Measurements from ENCODE around the gene HABP4. TPM values are rescaled to one million over a fixed set of nuclear protein-coding genes. Genes with fewer than 3 reads are reported as not detected.
A peak's percentile ranks its signal among the peaks of the same experiment; 100 is the strongest.

Gene HABP4
- total RNA-seq, 1 experiment from 2014 or later = 21.0 TPM

DNA sequence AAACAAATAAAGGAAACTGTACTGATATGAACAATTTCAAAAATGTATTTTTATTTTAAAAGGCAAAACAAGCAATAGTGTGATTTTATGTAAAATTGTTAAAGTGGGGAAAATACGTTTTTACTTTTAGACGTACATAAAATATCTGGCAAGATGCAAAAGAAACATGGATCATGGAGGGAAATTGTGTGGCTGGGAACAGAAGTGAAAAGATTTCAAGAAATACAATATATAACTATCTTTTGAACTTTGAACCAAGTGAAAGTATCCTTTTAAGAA lies 30.3 kb upstream of the HABP4 start:
- DNase-seq (ENCODE audit: low read depth, low spot score) = no peak
- H3K4me2 ChIP-seq (ENCODE audit: low read length) = peak overlapping the region; percentile 94
- no peaks in the 10 kb centered on the region for H3K27me3 ChIP-seq (ENCODE audit: insufficient read depth, low read length)
- no peaks in the 10 kb centered on the region for H3K36me3 ChIP-seq (ENCODE audit: control insufficient read depth in 1 of 2, insufficient read depth in 2 of 2, low read length in 2 of 2)
- CTCF ChIA-PET = no interaction called here
- peak overlapping the region; percentile 99; the same call in 1 of the 2 replicates for H3K27ac ChIP-seq (ENCODE audit: low read depth, low read length)
- ATAC-seq = no peak
- POLR2A ChIA-PET = no interaction called here
- H2AFZ ChIP-seq (ENCODE audit: low read depth, low read length, poor library complexity, severe bottlenecking) = no peak overlapping the region
- H3K9me2 ChIP-seq (ENCODE audit: insufficient read depth) = no peaks in the 10 kb centered on the region
- H3K79me2 ChIP-seq (ENCODE audit: insufficient read depth, low read length) = peaks cover 26% of the 10 kb centered on the region
- TF ChIP-seq EGR1 (IDR thresholded peaks at IDR 0.05; ENCODE audit: low read depth) (no peak), POLR2A (IDR thresholded peaks at IDR 0.05; ENCODE audit: borderline replicate concordance, extremely low read depth, insufficient read depth, insufficient read length) (no peak), SRF (IDR thresholded peaks at IDR 0.05; ENCODE audit: low read depth) (no peak), ELF1 (IDR thresholded peaks at IDR 0.05; ENCODE audit: borderline replicate concordance, low read depth) (no peak)
- TF ChIP-seq, protein P1, sequence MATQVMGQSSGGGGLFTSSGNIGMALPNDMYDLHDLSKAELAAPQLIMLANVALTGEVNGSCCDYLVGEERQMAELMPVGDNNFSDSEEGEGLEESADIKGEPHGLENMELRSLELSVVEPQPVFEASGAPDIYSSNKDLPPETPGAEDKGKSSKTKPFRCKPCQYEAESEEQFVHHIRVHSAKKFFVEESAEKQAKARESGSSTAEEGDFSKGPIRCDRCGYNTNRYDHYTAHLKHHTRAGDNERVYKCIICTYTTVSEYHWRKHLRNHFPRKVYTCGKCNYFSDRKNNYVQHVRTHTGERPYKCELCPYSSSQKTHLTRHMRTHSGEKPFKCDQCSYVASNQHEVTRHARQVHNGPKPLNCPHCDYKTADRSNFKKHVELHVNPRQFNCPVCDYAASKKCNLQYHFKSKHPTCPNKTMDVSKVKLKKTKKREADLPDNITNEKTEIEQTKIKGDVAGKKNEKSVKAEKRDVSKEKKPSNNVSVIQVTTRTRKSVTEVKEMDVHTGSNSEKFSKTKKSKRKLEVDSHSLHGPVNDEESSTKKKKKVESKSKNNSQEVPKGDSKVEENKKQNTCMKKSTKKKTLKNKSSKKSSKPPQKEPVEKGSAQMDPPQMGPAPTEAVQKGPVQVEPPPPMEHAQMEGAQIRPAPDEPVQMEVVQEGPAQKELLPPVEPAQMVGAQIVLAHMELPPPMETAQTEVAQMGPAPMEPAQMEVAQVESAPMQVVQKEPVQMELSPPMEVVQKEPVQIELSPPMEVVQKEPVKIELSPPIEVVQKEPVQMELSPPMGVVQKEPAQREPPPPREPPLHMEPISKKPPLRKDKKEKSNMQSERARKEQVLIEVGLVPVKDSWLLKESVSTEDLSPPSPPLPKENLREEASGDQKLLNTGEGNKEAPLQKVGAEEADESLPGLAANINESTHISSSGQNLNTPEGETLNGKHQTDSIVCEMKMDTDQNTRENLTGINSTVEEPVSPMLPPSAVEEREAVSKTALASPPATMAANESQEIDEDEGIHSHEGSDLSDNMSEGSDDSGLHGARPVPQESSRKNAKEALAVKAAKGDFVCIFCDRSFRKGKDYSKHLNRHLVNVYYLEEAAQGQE (IDR thresholded peaks at IDR 0.05; ENCODE audit: low read depth) = no peak
- TF ChIP-seq, protein P2, sequence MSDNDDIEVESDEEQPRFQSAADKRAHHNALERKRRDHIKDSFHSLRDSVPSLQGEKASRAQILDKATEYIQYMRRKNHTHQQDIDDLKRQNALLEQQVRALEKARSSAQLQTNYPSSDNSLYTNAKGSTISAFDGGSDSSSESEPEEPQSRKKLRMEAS (IDR thresholded peaks at IDR 0.05) = no peak
- no TSS peak for BruUV-seq (replicated peaks)
- intact Hi-C loops (cut with micrococcal nuclease) = loop anchor here (5.0 to 10.0 kb wide), 2 partner anchors 77 to 435 kb away; partner anchors contain the start of gene ZNF782
- RAD21 ChIA-PET (ENCODE audit: low non-redundant PET in 1 of 2, low total read pairs in 2 of 2, uncharacterized antibody in 2 of 2, unreplicated experiment in 2 of 2) = interaction anchor here in 1 of 2 experiments (0.6 kb wide), 1 partner anchor 37 kb away, joined by 4 read pairs; no protein-coding TSS in a partner anchor
- no peaks in the 10 kb centered on the region for H3K9me3 ChIP-seq (ENCODE audit: control insufficient read depth in 1 of 2, insufficient read depth in 1 of 2, low read depth in 1 of 2, low read length in 2 of 2)
- peaks cover 24 to 48% of the 10 kb centered on the region in 2 experiments for H3K4me1 ChIP-seq (ENCODE audit: control insufficient read depth in 1 of 2, insufficient read depth in 2 of 2, low read length in 2 of 2)
- H3K4me3 ChIP-seq (replicated peaks in 1 of 2; ENCODE audit: low read depth in 1 of 2, low read length in 2 of 2) = peak overlapping the region; percentile 67 to 73
- no peaks in the 10 kb centered on the region for H4K20me1 ChIP-seq (ENCODE audit: insufficient read depth)
- peak overlapping the region; percentile 100 for H3K9ac ChIP-seq (ENCODE audit: low read length)

Measured in HCT116 (cell line).